Measurements from ENCODE around the gene HEPACAM2. TPM values are rescaled to one million over a fixed set of nuclear protein-coding genes. Genes with fewer than 3 reads are reported as not detected.

Gene HEPACAM2
- total and polyA plus RNA-seq, 2 donors (not counting 3 experiments of a cell fraction or from before 2014, with no cell fraction given), result not detected

- H3K27me3 ChIP-seq (ENCODE audit: control insufficient read depth in 2 of 2, insufficient read depth in 2 of 2, low read length in 2 of 2), result no peaks in the 10 kb centered on the region
- intact Hi-C loops (cut with micrococcal nuclease), result no loop called here
- no peak overlapping the region for H3K27ac ChIP-seq (ENCODE audit: insufficient read depth, low read depth, low read length)
- FAIRE-seq, result no peak
- DNase-seq (ENCODE audit: low read depth, low spot score), result no peak
- peaks cover 1% of the 10 kb centered on the region for H3K4me1 ChIP-seq (ENCODE audit: control insufficient read depth, extremely low read depth, insufficient read depth, low read length)
- H3K4me3 ChIP-seq (replicated peaks in 1 of 3; ENCODE audit: insufficient read depth in 1 of 3, low read depth in 1 of 3, low read length in 3 of 3), result no peak overlapping the region
- no peaks in the 10 kb centered on the region for H3K9me3 ChIP-seq (replicated peaks; ENCODE audit: control insufficient read depth, insufficient read depth, low read length)
- H2AFZ ChIP-seq (ENCODE audit: low read depth, low read length), result no peak overlapping the region
- no TSS peak for BruUV-seq (replicated peaks)
- H3K79me2 ChIP-seq (ENCODE audit: control insufficient read depth, insufficient read depth, low read length), result no peaks in the 10 kb centered on the region
- H3K9me1 ChIP-seq (replicated peaks; ENCODE audit: control insufficient read depth, extremely low read depth, insufficient read depth, low read length), result no peaks in the 10 kb centered on the region
- no peak overlapping the region for H3K4me2 ChIP-seq (ENCODE audit: insufficient read depth, low read length)
- dilution Hi-C loops (cut with MboI; ENCODE audit: extremely low pct_ligation_motif_present, low sequenced_read_pairs), result no loop called here
- no peaks in the 10 kb centered on the region for H4K20me1 ChIP-seq (replicated peaks; ENCODE audit: control insufficient read depth, extremely low read depth, insufficient read depth, low read length)
- peaks cover 0 to 2% of the 10 kb centered on the region in 2 experiments for H3K36me3 ChIP-seq (ENCODE audit: control insufficient read depth in 2 of 2, extremely low read depth in 1 of 2, insufficient read depth in 2 of 2, low read length in 2 of 2)
- TF ChIP-seq FOS (IDR thresholded peaks at IDR 0.05; ENCODE audit: borderline replicate concordance, insufficient read depth, low read length) (no peak), MYC (IDR thresholded peaks at IDR 0.05; ENCODE audit: low read depth, low read length) (no peak), JUN (IDR thresholded peaks at IDR 0.05; ENCODE audit: borderline replicate concordance, insufficient read depth, insufficient read length, low read depth) (no peak), CTCF (IDR thresholded peaks at IDR 0.05; ENCODE audit: extremely low read depth in 1 of 2, insufficient read depth in 1 of 2, low read depth in 1 of 2, low read length in 2 of 2) (no peak), POLR2A (IDR thresholded peaks at IDR 0.05; ENCODE audit: low read depth, low read length) (no peak), EZH2 (IDR thresholded peaks at IDR 0.05; ENCODE audit: borderline replicate concordance, low read depth, low read length, severe bottlenecking) (no peak), MAX (IDR thresholded peaks at IDR 0.05; ENCODE audit: insufficient read depth, insufficient read length) (no peak), GATA2 (IDR thresholded peaks at IDR 0.05; ENCODE audit: insufficient read depth, insufficient read length, low read depth, low read length) (no peak), POLR2AphosphoS5 (IDR thresholded peaks at IDR 0.05; ENCODE audit: insufficient read depth, low read depth, low read length) (no peak)
- ChIA-PET POLR2A (no interaction called here), CTCF (no interaction called here)
- H3K9ac ChIP-seq (replicated peaks; ENCODE audit: extremely low read depth, insufficient read depth, low read length), result no peak overlapping the region
Observed at GRCh38 chr7:93138576-93138975, 87.7 kb downstream of the HEPACAM2 start.

Other genes starting within 250 kb of the HEPACAM2 start
- 5.5 and 6.8 TPM in 2 replicates for gene SAMD9, start 108.5 kb downstream of the HEPACAM2 start, total RNA-seq
- 0.68 and 0.92 TPM in 2 replicates for gene SAMD9, start 108.5 kb downstream of the HEPACAM2 start, polyA plus RNA-seq
- gene SAMD9L, start 78.1 kb downstream of the HEPACAM2 start, total RNA-seq, result 10.5 and 14.9 TPM in 2 replicates
- gene SAMD9L, start 78.1 kb downstream of the HEPACAM2 start, polyA plus RNA-seq, result 1.9 and 2.7 TPM in 2 replicates
- gene VPS50, start 5.9 kb upstream of the HEPACAM2 start, total RNA-seq, result 23.9 and 25.6 TPM in 2 replicates
- gene VPS50, start 5.9 kb upstream of the HEPACAM2 start, polyA plus RNA-seq, result 4.8 and 6.6 TPM in 2 replicates

Data from endothelial cell of umbilical vein (primary cell).